Measurements from ENCODE around the gene TENT4A.

DNA sequence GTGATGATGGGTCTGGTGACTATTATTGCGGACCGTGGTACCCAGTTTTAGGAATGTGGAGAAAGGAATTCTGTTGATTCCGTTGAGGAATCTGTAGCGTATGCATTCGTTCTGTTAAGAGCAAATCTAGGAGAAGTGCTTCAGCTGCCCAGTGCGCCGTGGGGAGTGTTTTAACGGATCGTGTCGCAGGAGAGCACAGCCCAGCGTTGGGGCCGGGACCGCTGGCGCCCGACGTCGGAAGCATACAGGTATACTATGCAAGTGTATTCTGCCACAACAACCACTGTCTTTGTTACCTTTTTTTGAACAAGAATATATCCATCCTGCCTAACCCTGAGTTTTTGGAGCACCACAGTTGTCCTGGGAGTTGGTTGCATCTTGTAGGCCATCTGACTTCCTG is 42.7 kb downstream of the TENT4A start:
- TF ChIP-seq POLR2A (IDR thresholded peaks at IDR 0.05) (no peak), POLR2AphosphoS5 (IDR thresholded peaks at IDR 0.05) (no peak)
- TF ChIP-seq, protein P1, sequence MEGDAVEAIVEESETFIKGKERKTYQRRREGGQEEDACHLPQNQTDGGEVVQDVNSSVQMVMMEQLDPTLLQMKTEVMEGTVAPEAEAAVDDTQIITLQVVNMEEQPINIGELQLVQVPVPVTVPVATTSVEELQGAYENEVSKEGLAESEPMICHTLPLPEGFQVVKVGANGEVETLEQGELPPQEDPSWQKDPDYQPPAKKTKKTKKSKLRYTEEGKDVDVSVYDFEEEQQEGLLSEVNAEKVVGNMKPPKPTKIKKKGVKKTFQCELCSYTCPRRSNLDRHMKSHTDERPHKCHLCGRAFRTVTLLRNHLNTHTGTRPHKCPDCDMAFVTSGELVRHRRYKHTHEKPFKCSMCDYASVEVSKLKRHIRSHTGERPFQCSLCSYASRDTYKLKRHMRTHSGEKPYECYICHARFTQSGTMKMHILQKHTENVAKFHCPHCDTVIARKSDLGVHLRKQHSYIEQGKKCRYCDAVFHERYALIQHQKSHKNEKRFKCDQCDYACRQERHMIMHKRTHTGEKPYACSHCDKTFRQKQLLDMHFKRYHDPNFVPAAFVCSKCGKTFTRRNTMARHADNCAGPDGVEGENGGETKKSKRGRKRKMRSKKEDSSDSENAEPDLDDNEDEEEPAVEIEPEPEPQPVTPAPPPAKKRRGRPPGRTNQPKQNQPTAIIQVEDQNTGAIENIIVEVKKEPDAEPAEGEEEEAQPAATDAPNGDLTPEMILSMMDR (IDR thresholded peaks at IDR 0.05) = no peak

Measured in stomach (tissue), 4 donors.